AG08395 (cell line): ENCODE results near the gene DNASE1L2.

Experiments
- DNase-seq: peaks from one replicate; pipeline ENCODE4 v3.0.0; 2012; ENCODE audit warnings: mixed read lengths, low spot score

Gene DNASE1L2

GRCh38 chr16:2204416-2205103 lies 31.7 kb upstream of the DNASE1L2 start:
- DNase-seq, result no peak

- peak; percentile 99 for DNase-seq
Observed at GRCh38 chr16:2205104-2205966, 30.9 kb upstream of the DNASE1L2 start, which contains the start of gene MLST8. Gene MLST8 (plus strand): TSS chr16:2205454. CDS start chr16:2206086, 632 bp downstream.

- no peak for DNase-seq
Observed at GRCh38 chr16:2205967-2206313, 30.3 kb upstream of the DNASE1L2 start.

- no peak for DNase-seq
Observed at GRCh38 chr16:2206420-2206779, 29.8 kb upstream of the DNASE1L2 start.

GRCh38 chr16:2206780-2207433 lies 29.3 kb upstream of the DNASE1L2 start:
- no peak for DNase-seq

- no peak for DNase-seq
Observed at GRCh38 chr16:2207872-2208271, 28.4 kb upstream of the DNASE1L2 start.

- DNase-seq, result no peak
Observed at GRCh38 chr16:2208308-2208707, 27.9 kb upstream of the DNASE1L2 start.

- no peak for DNase-seq
Observed at GRCh38 chr16:2208772-2209171, 27.5 kb upstream of the DNASE1L2 start.

- DNase-seq, result no peak
Observed at GRCh38 chr16:2209258-2210008, 26.8 kb upstream of the DNASE1L2 start.

- no peak for DNase-seq
Observed at GRCh38 chr16:2210009-2210332, 26.3 kb upstream of the DNASE1L2 start.

GRCh38 chr16:2210386-2211365 lies 25.6 kb upstream of the DNASE1L2 start, which contains the start of gene BRICD5:
Gene BRICD5 (minus strand): TSS chr16:2210863. CDS start chr16:2210833, 30 bp downstream.
- no peak for DNase-seq

GRCh38 chr16:2211923-2212347 lies 24.3 kb upstream of the DNASE1L2 start:
- DNase-seq, result no peak

GRCh38 chr16:2212362-2213324 lies 23.6 kb upstream of the DNASE1L2 start:
- DNase-seq, result no peak

- no peak for DNase-seq
Observed at GRCh38 chr16:2213817-2214718, 22.2 kb upstream of the DNASE1L2 start.

- no peak for DNase-seq
Observed at GRCh38 chr16:2214719-2214968, 21.6 kb upstream of the DNASE1L2 start, which contains the start of gene PGP. Gene PGP (minus strand): TSS chr16:2214840. CDS start chr16:2214777, 63 bp downstream.

- no peak for DNase-seq
Observed at GRCh38 chr16:2216330-2216729, 19.9 kb upstream of the DNASE1L2 start.

- peak; percentile 99 for DNase-seq
Observed at GRCh38 chr16:2223221-2223941, 12.9 kb upstream of the DNASE1L2 start, which contains the start of gene E4F1. Gene E4F1 (plus strand): TSS chr16:2223591. CDS start chr16:2223614, 23 bp downstream.

GRCh38 chr16:2223942-2224486 lies 12.2 kb upstream of the DNASE1L2 start:
- peak; percentile 68 for DNase-seq
